Endothelial cell (in vitro differentiated cells): ENCODE measurements around the gene RDH16. TPM values are rescaled to one million over a fixed set of nuclear protein-coding genes. Genes with fewer than 3 reads are reported as not detected.

Experiments used
- DNase-seq: peaks from one replicate; pipeline ENCODE4 v3.0.0; 2021; ENCODE audit warnings: low spot score
- H3K27ac Mint-ChIP-seq: one replicate; pipeline ENCODE4 v1.8.0; 2021; ENCODE audit warnings: mixed read lengths, inconsistent platforms; ENCODE audit not compliant: unreplicated experiment
- H3K27me3 Mint-ChIP-seq: one replicate; pipeline ENCODE4 v1.8.0; 2021; ENCODE audit warnings: mild to moderate bottlenecking, moderate library complexity, mixed read lengths, inconsistent platforms; ENCODE audit not compliant: unreplicated experiment
- H3K36me3 Mint-ChIP-seq: one replicate; pipeline ENCODE4 v1.8.0; 2021; ENCODE audit warnings: mild to moderate bottlenecking, low read depth, mixed read lengths, inconsistent platforms; ENCODE audit not compliant: unreplicated experiment
- H3K4me1 Mint-ChIP-seq: one replicate; pipeline ENCODE4 v1.8.0; 2021; ENCODE audit warnings: mild to moderate bottlenecking, mixed read lengths, inconsistent platforms; ENCODE audit not compliant: unreplicated experiment
- H3K4me3 Mint-ChIP-seq: one replicate; pipeline ENCODE4 v1.8.0; 2021; ENCODE audit warnings: mild to moderate bottlenecking, mixed read lengths, inconsistent platforms; ENCODE audit not compliant: unreplicated experiment
- H3K9me3 Mint-ChIP-seq: one replicate; pipeline ENCODE4 v1.8.0; 2021; ENCODE audit warnings: mixed read lengths, inconsistent platforms; ENCODE audit not compliant: unreplicated experiment
- total RNA-seq: library from RNA; stranded (reverse); fragmentation: NEBNext Ultra II Directional; extraction: Animal tissue kit (Norgen Biotek cat#: 25700); gene quantifications from one replicate; pipeline ENCODE4 v1.2.1, GENCODE V29; 2021; ENCODE audit not compliant: unreplicated experiment
- TF ChIP-seq, protein P1 (sequence below): fragments of 200-600 bp; sonication (generic); IDR thresholded peaks from one replicate; pipeline ENCODE4 v1.5.0; 2021; ENCODE audit warnings: antibody characterized with exemption; ENCODE audit not compliant: unreplicated experiment

RDH16 gene
- total RNA-seq, 1 donor from 2014 or later, result 0.82 TPM

DNA sequence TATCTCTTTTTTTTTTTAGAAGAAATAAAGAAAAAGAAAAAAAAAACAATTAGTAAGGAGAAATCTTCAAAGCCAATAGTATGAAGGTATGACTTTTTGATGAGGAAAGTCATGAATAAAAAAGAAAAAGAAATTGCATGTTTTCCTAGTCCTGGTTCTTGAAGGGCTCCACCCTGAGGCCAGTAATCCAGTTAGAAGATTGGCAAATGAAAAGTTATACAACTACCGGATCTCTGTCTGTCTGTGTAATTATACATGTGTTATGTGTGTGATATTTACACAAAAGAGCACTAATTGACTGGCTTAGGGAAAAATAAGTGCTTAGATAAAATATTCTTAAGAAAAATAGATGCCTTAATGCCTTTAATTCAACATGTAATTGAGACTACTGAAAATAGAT is 51.6 kb downstream of the RDH16 start:
- no peak overlapping the region for H3K27ac Mint-ChIP-seq
- H3K4me1 Mint-ChIP-seq, result no peaks in the 10 kb centered on the region
- TF ChIP-seq, protein P1, sequence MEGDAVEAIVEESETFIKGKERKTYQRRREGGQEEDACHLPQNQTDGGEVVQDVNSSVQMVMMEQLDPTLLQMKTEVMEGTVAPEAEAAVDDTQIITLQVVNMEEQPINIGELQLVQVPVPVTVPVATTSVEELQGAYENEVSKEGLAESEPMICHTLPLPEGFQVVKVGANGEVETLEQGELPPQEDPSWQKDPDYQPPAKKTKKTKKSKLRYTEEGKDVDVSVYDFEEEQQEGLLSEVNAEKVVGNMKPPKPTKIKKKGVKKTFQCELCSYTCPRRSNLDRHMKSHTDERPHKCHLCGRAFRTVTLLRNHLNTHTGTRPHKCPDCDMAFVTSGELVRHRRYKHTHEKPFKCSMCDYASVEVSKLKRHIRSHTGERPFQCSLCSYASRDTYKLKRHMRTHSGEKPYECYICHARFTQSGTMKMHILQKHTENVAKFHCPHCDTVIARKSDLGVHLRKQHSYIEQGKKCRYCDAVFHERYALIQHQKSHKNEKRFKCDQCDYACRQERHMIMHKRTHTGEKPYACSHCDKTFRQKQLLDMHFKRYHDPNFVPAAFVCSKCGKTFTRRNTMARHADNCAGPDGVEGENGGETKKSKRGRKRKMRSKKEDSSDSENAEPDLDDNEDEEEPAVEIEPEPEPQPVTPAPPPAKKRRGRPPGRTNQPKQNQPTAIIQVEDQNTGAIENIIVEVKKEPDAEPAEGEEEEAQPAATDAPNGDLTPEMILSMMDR, result no peak
- no peak for DNase-seq
- peaks cover 22% of the 10 kb centered on the region for H3K36me3 Mint-ChIP-seq
- H3K4me3 Mint-ChIP-seq, result no peak overlapping the region
- peaks cover 34% of the 10 kb centered on the region for H3K9me3 Mint-ChIP-seq
- H3K27me3 Mint-ChIP-seq, result peaks cover 6% of the 10 kb centered on the region

DNA sequence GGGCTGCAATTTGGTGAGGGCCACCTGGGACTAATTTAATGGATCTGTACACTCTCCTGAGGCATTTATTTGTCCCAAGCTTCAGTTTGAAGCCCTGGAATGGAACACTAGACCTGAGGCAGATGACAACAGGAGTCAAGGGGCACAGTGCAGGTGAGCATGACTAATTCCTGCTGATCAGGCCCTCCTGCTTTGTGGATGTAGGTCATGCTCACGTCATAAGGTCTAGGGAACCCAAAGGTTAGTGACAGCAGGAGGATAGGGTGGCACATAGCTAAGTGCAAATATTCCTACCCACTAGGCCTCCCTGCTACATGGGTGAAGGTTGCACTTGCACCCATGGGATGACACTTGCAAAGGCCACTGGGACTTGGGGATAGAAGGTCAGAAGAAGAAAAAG is 54.0 kb downstream of the RDH16 start:
- peaks cover 6% of the 10 kb centered on the region for H3K27me3 Mint-ChIP-seq
- no peak overlapping the region for H3K4me3 Mint-ChIP-seq
- H3K27ac Mint-ChIP-seq, result no peak overlapping the region
- H3K4me1 Mint-ChIP-seq, result no peaks in the 10 kb centered on the region
- DNase-seq, result no peak
- H3K36me3 Mint-ChIP-seq, result peaks cover 19% of the 10 kb centered on the region
- TF ChIP-seq, protein P1, result no peak
- peaks cover 28% of the 10 kb centered on the region for H3K9me3 Mint-ChIP-seq

Other genes starting within 250 kb of the RDH16 start
- gene NACA, start 232.3 kb downstream of the RDH16 start, total RNA-seq, result 687 TPM
- 11.2 TPM for gene PRIM1, start 205.3 kb downstream of the RDH16 start, total RNA-seq
- gene HSD17B6, start 194.3 kb downstream of the RDH16 start, total RNA-seq, result 1.8 TPM
- not detected for gene SDR9C7, start 23.2 kb downstream of the RDH16 start, total RNA-seq
- 23.9 TPM for gene ZBTB39, start 48.9 kb upstream of the RDH16 start, total RNA-seq
- gene TAC3, start 58.9 kb upstream of the RDH16 start, total RNA-seq, result 18.0 TPM
- 0.36 TPM for gene MYO1A, start 92.5 kb upstream of the RDH16 start, total RNA-seq
- gene NEMP1, start 121.2 kb upstream of the RDH16 start, total RNA-seq, result 17.6 TPM
- gene NAB2, start 131.5 kb upstream of the RDH16 start, total RNA-seq, result 14.0 TPM
- 139 TPM for gene STAT6, start 153.8 kb upstream of the RDH16 start, total RNA-seq
- gene LRP1, start 170.9 kb upstream of the RDH16 start, total RNA-seq, result 24.7 TPM
- 0.46 TPM for gene LRP1-AS, start 190.0 kb upstream of the RDH16 start, total RNA-seq